Lower leg skin (tissue), 4 donors: Measurements from ENCODE around the gene MR1. TPM values are rescaled to one million over a fixed set of nuclear protein-coding genes. Genes with fewer than 3 reads are reported as not detected.
A peak's percentile ranks its signal among the peaks of the same experiment; 100 is the strongest.

Source experiments
- DNase-seq, 2 donors: peaks; one replicate each; pipeline ENCODE4 v3.0.0-alpha.2; 2019; ENCODE audit warnings: low spot score in 2 of 2
- H3K4me3 ChIP-seq: fragments of 200-600 bp; sonication (generic); 2 replicates; pipeline ENCODE4 v1.5.1; 2017; ENCODE audit warnings: mild to moderate bottlenecking, low read depth; ENCODE audit not compliant: poor library complexity, severe bottlenecking
- CTCF ChIP-seq, 3 donors: fragments of 450-650 bp; IDR thresholded peaks; one replicate each; pipeline ENCODE4 v1.5.1; 2016; ENCODE audit warnings: antibody characterized with exemption in 3 of 3, mild to moderate bottlenecking in 3 of 3, moderate library complexity in 2 of 3
- POLR2A ChIP-seq, 2 donors: fragments of 450-650 bp; IDR thresholded peaks; one replicate each; pipeline ENCODE4 v1.6.1; 2016 to 2017; ENCODE audit warnings: antibody characterized with exemption in 2 of 2, mild to moderate bottlenecking in 1 of 2, moderate library complexity in 1 of 2
- WGBS, 2 donors: methylation state at CpG; one replicate each; pipeline ENCODE4 v1.1.5; 2018; 5-methylcytosine and 5-hydroxymethylcytosine counted together
- intact Hi-C: fragments of 100-400 bp; cut with DNase I; formaldehyde crosslinking; loops from one replicate; pipeline ENCODE4 v1.15.0; 2023; ENCODE audit warnings: low total_unique reads
- total RNA-seq, 4 donors: library from RNA; depleted of rRNA; stranded (reverse); fragments of >200 nt; gene quantifications; one replicate each; pipeline ENCODE4 v1.1.0, GENCODE V29; 2016

The MR1 gene
- total RNA-seq, 4 donors from 2014 or later, result 13.2 to 18.6 (median 16.3) TPM

GRCh38 chr1:181036107-181036836 lies 2.5 kb downstream of the MR1 start:
- intact Hi-C loops, result loop anchor here (10.0 kb wide), 1 partner anchor 109 kb away; no protein-coding TSS in a partner anchor
- no peak overlapping the region for H3K4me3 ChIP-seq
- TF ChIP-seq POLR2A (IDR thresholded peaks at IDR 0.05) (no peak), CTCF (IDR thresholded peaks at IDR 0.05) (no peak)
- 85 to 86% methylated on average over 4 of the region's 4 CpGs for WGBS, 2 donors
- DNase-seq, result no peak

- TF ChIP-seq CTCF (IDR thresholded peaks at IDR 0.05), result no peak
- no peak overlapping the region for H3K4me3 ChIP-seq
- DNase-seq, result no peak
- 85 to 89% methylated on average over 2 of the region's 2 CpGs for WGBS, 2 donors
- intact Hi-C loops, result loop anchor here (10.0 kb wide), 1 partner anchor 107 kb away; no protein-coding TSS in a partner anchor
These were observed 3.6 kb downstream of the MR1 start for GRCh38 chr1:181037386-181037785.

GRCh38 chr1:181038399-181038873 lies 4.7 kb downstream of the MR1 start:
- no peak for TF ChIP-seq POLR2A (IDR thresholded peaks at IDR 0.05)
- TF ChIP-seq CTCF (IDR thresholded peaks at IDR 0.05), result peak in 1 of 3 donors; percentile 33
- no peak overlapping the region for H3K4me3 ChIP-seq
- no peak for DNase-seq
- WGBS, 2 donors, result 79 to 84% methylated on average over 5 of the region's 5 CpGs
- intact Hi-C loops, result loop anchor here (10.0 kb wide), 1 partner anchor 106 kb away; no protein-coding TSS in a partner anchor

- WGBS, 2 donors, result 82 to 86% methylated on average over 3 of the region's 3 CpGs
- TF ChIP-seq POLR2A (IDR thresholded peaks at IDR 0.05) (no peak), CTCF (IDR thresholded peaks at IDR 0.05) (no peak)
- H3K4me3 ChIP-seq, result no peak overlapping the region
- no peak for DNase-seq
- intact Hi-C loops, result no loop called here
These were observed 6.6 kb downstream of the MR1 start for GRCh38 chr1:181040284-181040865.

GRCh38 chr1:181043025-181043888 lies 9.5 kb downstream of the MR1 start:
- TF ChIP-seq CTCF (IDR thresholded peaks at IDR 0.05) (no peak), POLR2A (IDR thresholded peaks at IDR 0.05) (no peak)
- WGBS, 2 donors, result 33 to 60% methylated on average over 5 of the region's 5 CpGs
- H3K4me3 ChIP-seq, result no peak overlapping the region
- no peak for DNase-seq
- intact Hi-C loops, result no loop called here
